B cell (primary cell): ENCODE results near the gene FBN1. TPM values are rescaled to one million over a fixed set of nuclear protein-coding genes. Genes with fewer than 3 reads are reported as not detected.

Source experiments
- ATAC-seq: fragments of 200-7000 bp; cut with Tn5 transposase; one replicate; pipeline ENCODE4 v1.10.0; 2021; ENCODE audit warnings: low read depth, mild to moderate bottlenecking, moderate number of reproducible peaks, moderate library complexity
- CTCF ChIA-PET: fragments of 350-600 bp; sonication (Branson Sonifier 250); formaldehyde crosslinking; loops from one replicate; lab custom pipeline; 2021; ENCODE audit warnings: antibody characterized with exemption, inconsistent platforms; lab: Charles Lee
- POLR2A ChIA-PET: fragments of 350-600 bp; sonication (Branson Sonifier 250); formaldehyde crosslinking; loops from one replicate; lab custom pipeline; 2021; ENCODE audit warnings: antibody characterized with exemption; lab: Charles Lee
- DNase-seq: peaks from one replicate; pipeline ENCODE4 v3.0.0; 2013
- H2AFZ ChIP-seq: 2 replicates; pipeline ENCODE4 v1.6.1; 2012; ENCODE audit warnings: mild to moderate bottlenecking, low read depth, low read length; ENCODE audit not compliant: insufficient read depth, poor library complexity, severe bottlenecking
- H3K27ac ChIP-seq, 2 donors: 1 replicate in 1 of 2; 2 replicates in 1 of 2; pipeline ENCODE4 v1.5.1; 2012 to 2013; ENCODE audit warnings: low read length in 2 of 2, mild to moderate bottlenecking in 2 of 2, moderate library complexity in 1 of 2
- H3K27me3 ChIP-seq, 4 experiments: fragments of 200-600 bp in 1 of 4; sonication (generic) in 1 of 4; replicated peaks in 1 of 4; 1 replicate in 2 of 4; 2 replicates in 2 of 4; pipeline versions ENCODE4 v1.6.1 to v1.7.0; 2013 to 2016; ENCODE audit warnings: low read length in 3 of 4, mild to moderate bottlenecking in 2 of 4, mixed read lengths in 1 of 4, moderate library complexity in 1 of 4; ENCODE audit not compliant: insufficient read depth in 4 of 4, control insufficient read depth in 3 of 4; ENCODE audit errors: control extremely low read depth in 1 of 4
- H3K36me3 ChIP-seq, 2 experiments: replicated peaks in 1 of 2; 1 replicate in 1 of 2; 2 replicates in 1 of 2; pipeline versions ENCODE4 v1.6.1 to v1.7.1; 2013; ENCODE audit warnings: low read length in 1 of 2; ENCODE audit not compliant: insufficient read depth in 2 of 2, control insufficient read depth in 1 of 2; ENCODE audit errors: control extremely low read depth in 1 of 2, extremely low read depth in 1 of 2
- H3K4me1 ChIP-seq, 2 donors: fragments of 200-600 bp in 1 of 2; sonication (generic) in 1 of 2; 1 replicate in 1 of 2; 2 replicates in 1 of 2; pipeline versions ENCODE4 v1.5.1 to v1.6.1; 2013 to 2017; ENCODE audit warnings: low read length in 2 of 2; ENCODE audit not compliant: control insufficient read depth in 2 of 2, insufficient read depth in 2 of 2
- H3K4me2 ChIP-seq: replicated peaks from 2 replicates; pipeline ENCODE3; 2012; ENCODE audit warnings: mild to moderate bottlenecking, low read depth, low read length; ENCODE audit not compliant: poor library complexity, severe bottlenecking
- H3K4me3 ChIP-seq, 5 experiments: fragments of 200-600 bp in 1 of 5; sonication (generic) in 1 of 5; 1 replicate in 3 of 5; 2 replicates in 2 of 5; pipeline versions ENCODE4 v1.5.1 to v1.7.0; 2011 to 2016; ENCODE audit warnings: low read length in 4 of 5, mild to moderate bottlenecking in 4 of 5, low read depth in 2 of 5, control low read depth in 1 of 5, moderate library complexity in 1 of 5; ENCODE audit not compliant: insufficient read depth in 1 of 5; ENCODE audit errors: control extremely low read depth in 1 of 5, extremely low read depth in 1 of 5
- H3K79me2 ChIP-seq: fragments of 200-600 bp; sonication (generic); one replicate; pipeline ENCODE4 v1.6.0; 2016; ENCODE audit warnings: low read length; ENCODE audit not compliant: control insufficient read depth, insufficient read depth
- H3K9ac ChIP-seq: fragments of 200-600 bp; sonication (generic); 2 replicates; pipeline ENCODE4 v1.6.1; 2017; ENCODE audit warnings: mild to moderate bottlenecking, low read length, moderate library complexity
- H3K9me3 ChIP-seq, 3 donors: one replicate each; pipeline versions ENCODE4 v1.6.1 to v1.7.1; 2013; ENCODE audit warnings: low read length in 2 of 3; ENCODE audit not compliant: control insufficient read depth in 2 of 3, insufficient read depth in 1 of 3; ENCODE audit errors: control extremely low read depth in 1 of 3
- H4K20me1 ChIP-seq: 2 replicates; pipeline ENCODE4 v1.6.0; 2012; ENCODE audit warnings: mild to moderate bottlenecking, low read length; ENCODE audit not compliant: insufficient read depth, control insufficient read depth, poor library complexity, severe bottlenecking
- H3K27ac Mint-ChIP-seq: one replicate; pipeline ENCODE4 v1.8.0; 2021; ENCODE audit warnings: mixed read lengths
- H3K27me3 Mint-ChIP-seq: one replicate; pipeline ENCODE4 v1.8.0; 2021; ENCODE audit warnings: mixed read lengths
- H3K4me1 Mint-ChIP-seq: one replicate; pipeline ENCODE4 v1.8.0; 2021; ENCODE audit warnings: mixed read lengths
- H3K4me3 Mint-ChIP-seq: one replicate; pipeline ENCODE4 v1.8.0; 2021; ENCODE audit warnings: mixed read lengths
- H3K9me3 Mint-ChIP-seq: one replicate; pipeline ENCODE4 v1.8.0; 2022; ENCODE audit warnings: mixed read lengths; ENCODE audit not compliant: insufficient read depth
- EZH2 ChIP-seq: IDR thresholded peaks from 2 replicates; pipeline ENCODE4 v1.6.1; 2012; ENCODE audit warnings: borderline replicate concordance, low read depth, mild to moderate bottlenecking, moderate library complexity, low read length; ENCODE audit not compliant: insufficient read depth, poor library complexity, severe bottlenecking
- WGBS: methylation state at CpG from one replicate; pipeline ENCODE4 v1.1.5; 2013; ENCODE audit warnings: missing lambda C conversion rate; ENCODE audit not compliant: insufficient coverage; 5-methylcytosine and 5-hydroxymethylcytosine counted together
- intact Hi-C: fragments of 100-400 bp; cut with micrococcal nuclease; formaldehyde crosslinking; loops from one replicate; pipeline ENCODE4 v1.10.0; 2022
- polyA plus RNA-seq: library from polyadenylated mRNA; depleted of rRNA; stranded (reverse); fragments of >200 nt; gene quantifications from 2 replicates; pipeline ENCODE4 v1.2.3, GENCODE V29; 2012
- total RNA-seq, 2 donors: library from RNA; stranded (reverse); fragments of 120-200 nt in 1 of 2; gene quantifications; 1 replicate in 1 of 2; 2 replicates in 1 of 2; pipeline versions ENCODE4 v1.2.3 to v1.2.4, GENCODE V29; 2013 to 2022
- TF ChIP-seq, protein P1 (sequence below): fragments of 200-600 bp; IDR thresholded peaks from one replicate; pipeline ENCODE4 v1.8.0; 2022; ENCODE audit warnings: antibody characterized with exemption, mild to moderate bottlenecking

Gene FBN1
- total and polyA plus RNA-seq, 2 donors (not counting 1 experiment from before 2014, with no cell fraction given) = 0.15 to 0.25 TPM

DNA sequence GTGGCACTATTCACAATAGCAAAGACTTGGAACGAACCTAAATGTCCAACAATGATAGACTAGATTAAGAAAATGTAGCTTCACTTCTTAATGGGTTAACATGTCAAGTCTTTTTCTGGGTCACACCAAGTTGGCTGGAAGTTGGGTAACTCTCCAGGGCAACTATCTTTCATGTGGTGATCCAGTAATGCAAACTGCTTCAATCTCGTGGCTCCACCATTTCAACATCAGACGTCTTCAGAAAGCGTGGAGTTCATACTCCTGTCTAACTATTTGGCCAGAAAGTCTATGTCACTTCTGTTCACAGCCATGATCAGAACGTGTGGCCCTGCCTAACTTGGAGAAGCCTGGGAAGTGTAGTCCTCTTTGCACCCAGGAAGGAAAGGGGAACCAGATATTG, 282.0 kb downstream of the FBN1 start:
- TF ChIP-seq EZH2 = no peak
- TF ChIP-seq, protein P1, sequence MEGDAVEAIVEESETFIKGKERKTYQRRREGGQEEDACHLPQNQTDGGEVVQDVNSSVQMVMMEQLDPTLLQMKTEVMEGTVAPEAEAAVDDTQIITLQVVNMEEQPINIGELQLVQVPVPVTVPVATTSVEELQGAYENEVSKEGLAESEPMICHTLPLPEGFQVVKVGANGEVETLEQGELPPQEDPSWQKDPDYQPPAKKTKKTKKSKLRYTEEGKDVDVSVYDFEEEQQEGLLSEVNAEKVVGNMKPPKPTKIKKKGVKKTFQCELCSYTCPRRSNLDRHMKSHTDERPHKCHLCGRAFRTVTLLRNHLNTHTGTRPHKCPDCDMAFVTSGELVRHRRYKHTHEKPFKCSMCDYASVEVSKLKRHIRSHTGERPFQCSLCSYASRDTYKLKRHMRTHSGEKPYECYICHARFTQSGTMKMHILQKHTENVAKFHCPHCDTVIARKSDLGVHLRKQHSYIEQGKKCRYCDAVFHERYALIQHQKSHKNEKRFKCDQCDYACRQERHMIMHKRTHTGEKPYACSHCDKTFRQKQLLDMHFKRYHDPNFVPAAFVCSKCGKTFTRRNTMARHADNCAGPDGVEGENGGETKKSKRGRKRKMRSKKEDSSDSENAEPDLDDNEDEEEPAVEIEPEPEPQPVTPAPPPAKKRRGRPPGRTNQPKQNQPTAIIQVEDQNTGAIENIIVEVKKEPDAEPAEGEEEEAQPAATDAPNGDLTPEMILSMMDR = no peak
- Mint-ChIP-seq H3K4me3 (no peak overlapping the region), H3K4me1 (peaks cover 5% of the 10 kb centered on the region), H3K9me3 (no peaks in the 10 kb centered on the region), H3K27me3 (peaks cover 4% of the 10 kb centered on the region), H3K27ac (no peak overlapping the region)
- Histone ChIP-seq H3K27ac (no peak overlapping the region), H4K20me1 (no peaks in the 10 kb centered on the region), H3K9me3 (peaks cover 0 to 1% (median 0%) of the 10 kb centered on the region in 3 donors), H3K4me3 (no peak overlapping the region), H2AFZ (no peak overlapping the region), H3K79me2 (no peaks in the 10 kb centered on the region), H3K4me2 (no peak overlapping the region), H3K9ac (no peak overlapping the region), H3K4me1 (no peaks in the 10 kb centered on the region), H3K36me3 (no peaks in the 10 kb centered on the region), H3K27me3 (no peaks in the 10 kb centered on the region)
- ATAC-seq (no peak), DNase-seq (no peak)
- intact Hi-C loops = loop anchor here (5.0 kb wide), 1 partner anchor 1059 kb away; the partner anchor contains the start of gene FGF7
- WGBS = 100% methylated on average over 2 of the region's 5 CpGs
- POLR2A ChIA-PET = no interaction called here
- CTCF ChIA-PET = no interaction called here

DNA sequence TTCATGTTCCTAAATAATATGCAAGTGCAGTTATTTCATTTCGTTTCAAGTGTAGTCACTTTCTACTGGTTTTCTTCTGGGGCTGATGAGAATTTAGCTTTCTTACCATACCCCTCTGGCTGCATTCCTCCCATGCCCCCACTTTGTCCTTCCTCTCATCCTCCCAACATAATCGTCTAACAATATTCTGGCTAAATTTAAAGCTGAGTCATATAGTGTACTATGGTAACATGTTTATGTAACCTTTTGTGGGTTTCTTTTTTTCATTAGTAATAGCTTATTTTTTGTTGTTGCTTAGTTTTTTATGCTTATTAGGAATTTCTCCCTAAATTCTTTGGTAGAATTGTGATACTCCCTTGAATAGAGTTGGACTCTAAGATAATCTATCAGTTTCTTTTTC, 283.8 kb downstream of the FBN1 start:
- peaks cover 0 to 1% (median 0%) of the 10 kb centered on the region in 3 donors for H3K9me3 ChIP-seq
- H3K27me3 ChIP-seq = no peaks in the 10 kb centered on the region
- H3K4me1 ChIP-seq = no peaks in the 10 kb centered on the region
- Mint-ChIP-seq H3K4me3 (no peak overlapping the region), H3K27me3 (peaks cover 3% of the 10 kb centered on the region), H3K27ac (no peak overlapping the region), H3K9me3 (no peaks in the 10 kb centered on the region), H3K4me1 (peaks cover 8% of the 10 kb centered on the region)
- no peak overlapping the region for H3K4me3 ChIP-seq
- no peak overlapping the region for H3K4me2 ChIP-seq
- TF ChIP-seq, protein P1 = no peak
- no peak for TF ChIP-seq EZH2
- intact Hi-C loops = loop anchor here (5.0 kb wide), 1 partner anchor 1061 kb away; the partner anchor contains the start of gene FGF7
- no peaks in the 10 kb centered on the region for H3K36me3 ChIP-seq
- ATAC-seq = no peak
- H3K9ac ChIP-seq = no peak overlapping the region
- CTCF ChIA-PET = interaction anchor here (0.7 to 1.4 kb wide), 3 partner anchors 9 to 22 kb away, joined by 4 to 5 read pairs (median 5); no protein-coding TSS in a partner anchor
- no peak overlapping the region for H2AFZ ChIP-seq
- H4K20me1 ChIP-seq = no peaks in the 10 kb centered on the region
- no peaks in the 10 kb centered on the region for H3K79me2 ChIP-seq
- no peak for DNase-seq
- POLR2A ChIA-PET = no interaction called here
- no CpG with 5 or more reads among the region's 2 CpGs for whole genome bisulfite sequencing
- no peak overlapping the region for H3K27ac ChIP-seq
